ENCODE data around the gene KLK11.

KLK11 gene, protein sequence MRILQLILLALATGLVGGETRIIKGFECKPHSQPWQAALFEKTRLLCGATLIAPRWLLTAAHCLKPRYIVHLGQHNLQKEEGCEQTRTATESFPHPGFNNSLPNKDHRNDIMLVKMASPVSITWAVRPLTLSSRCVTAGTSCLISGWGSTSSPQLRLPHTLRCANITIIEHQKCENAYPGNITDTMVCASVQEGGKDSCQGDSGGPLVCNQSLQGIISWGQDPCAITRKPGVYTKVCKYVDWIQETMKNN

DNA sequence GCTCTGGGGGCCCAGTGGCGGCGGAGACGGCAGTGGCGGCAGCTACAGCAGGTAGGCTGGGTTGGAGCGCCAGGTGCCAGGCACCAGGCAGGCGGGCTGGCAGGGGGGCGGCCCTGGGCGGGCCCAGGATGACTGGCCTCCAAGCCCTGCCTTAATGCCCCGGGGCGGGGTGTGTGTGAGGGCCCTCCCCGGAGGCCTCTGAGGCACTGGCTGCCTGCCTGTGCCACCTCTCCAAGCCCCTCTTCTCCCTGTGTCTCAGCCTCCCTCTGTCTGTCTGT, at the start of gene KLK11:
Gene KLK11, minus strand, starts transcription at position 63 of the 278 bp plus-strand sequence. CDS start 985 bp downstream, outside the sequence.
- TF ChIP-seq, protein P1, sequence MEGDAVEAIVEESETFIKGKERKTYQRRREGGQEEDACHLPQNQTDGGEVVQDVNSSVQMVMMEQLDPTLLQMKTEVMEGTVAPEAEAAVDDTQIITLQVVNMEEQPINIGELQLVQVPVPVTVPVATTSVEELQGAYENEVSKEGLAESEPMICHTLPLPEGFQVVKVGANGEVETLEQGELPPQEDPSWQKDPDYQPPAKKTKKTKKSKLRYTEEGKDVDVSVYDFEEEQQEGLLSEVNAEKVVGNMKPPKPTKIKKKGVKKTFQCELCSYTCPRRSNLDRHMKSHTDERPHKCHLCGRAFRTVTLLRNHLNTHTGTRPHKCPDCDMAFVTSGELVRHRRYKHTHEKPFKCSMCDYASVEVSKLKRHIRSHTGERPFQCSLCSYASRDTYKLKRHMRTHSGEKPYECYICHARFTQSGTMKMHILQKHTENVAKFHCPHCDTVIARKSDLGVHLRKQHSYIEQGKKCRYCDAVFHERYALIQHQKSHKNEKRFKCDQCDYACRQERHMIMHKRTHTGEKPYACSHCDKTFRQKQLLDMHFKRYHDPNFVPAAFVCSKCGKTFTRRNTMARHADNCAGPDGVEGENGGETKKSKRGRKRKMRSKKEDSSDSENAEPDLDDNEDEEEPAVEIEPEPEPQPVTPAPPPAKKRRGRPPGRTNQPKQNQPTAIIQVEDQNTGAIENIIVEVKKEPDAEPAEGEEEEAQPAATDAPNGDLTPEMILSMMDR (IDR thresholded peaks at IDR 0.05; ENCODE audit: borderline replicate concordance, insufficient read depth, low read depth, low read length), result no peak
- H3K4me3 ChIP-seq (ENCODE audit: low read depth, low read length), result no peak within 1 kb of the TSS

GRCh38 chr19:51075998-51076397, 49.6 kb upstream of the KLK11 start:
- TF ChIP-seq, protein P1 (IDR thresholded peaks at IDR 0.05; ENCODE audit: borderline replicate concordance, insufficient read depth, low read depth, low read length), result no peak
- H3K4me3 ChIP-seq (ENCODE audit: low read depth, low read length), result no peak overlapping the region

DNA sequence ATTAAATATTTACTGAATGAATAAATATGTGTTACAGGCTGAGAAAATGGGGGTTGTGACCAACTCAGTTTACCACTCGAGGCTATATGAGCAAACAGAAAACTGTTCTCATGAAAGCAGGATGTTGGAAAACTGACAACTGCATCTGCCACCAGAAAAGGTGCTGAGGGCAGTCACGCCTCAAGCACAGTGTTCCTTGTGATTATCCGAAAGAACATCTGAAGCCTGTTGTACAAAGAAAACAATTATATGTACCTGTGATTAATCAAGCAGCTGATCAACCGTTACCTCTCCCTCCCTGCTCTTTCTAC, 44.6 kb upstream of the KLK11 start:
- TF ChIP-seq, protein P1 (IDR thresholded peaks at IDR 0.05; ENCODE audit: borderline replicate concordance, insufficient read depth, low read depth, low read length), result no peak

DNA sequence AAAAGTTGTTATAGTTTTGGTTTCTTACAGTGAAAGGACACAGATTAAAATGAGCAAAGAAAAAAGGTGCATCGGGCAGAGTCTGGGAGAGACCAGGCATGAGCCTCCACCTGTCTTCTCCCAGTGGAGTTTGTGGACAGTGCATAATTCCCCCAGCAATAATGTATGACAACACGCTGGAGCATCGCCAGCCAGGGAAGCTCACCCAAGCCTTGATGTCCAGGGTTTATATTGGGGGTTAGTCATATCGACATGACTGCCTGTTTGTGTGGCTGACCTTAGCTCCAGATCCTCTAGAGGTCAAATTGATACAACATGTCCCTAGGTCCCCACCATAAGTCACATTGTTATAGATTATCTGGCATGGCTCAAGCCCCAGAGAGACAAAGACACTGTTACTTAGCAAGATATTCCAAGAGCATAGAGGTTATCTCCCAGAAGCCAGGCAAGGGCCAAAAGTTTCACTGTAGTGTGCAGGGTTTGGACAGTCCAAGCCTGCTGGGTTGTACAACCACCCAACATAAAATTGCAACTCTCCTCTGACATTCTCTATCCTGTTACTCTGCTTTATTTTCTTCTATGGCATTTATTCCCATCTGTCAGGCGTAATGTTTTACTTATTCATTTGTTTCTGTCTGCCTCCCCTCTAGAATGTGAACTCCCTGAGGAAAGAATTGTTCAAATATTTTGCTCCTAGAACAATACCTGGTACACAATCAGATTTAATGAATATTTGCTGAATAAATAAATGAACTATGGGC, 44.1 kb upstream of the KLK11 start:
- no peak overlapping the region for H3K4me3 ChIP-seq (ENCODE audit: low read depth, low read length)
- TF ChIP-seq, protein P1 (IDR thresholded peaks at IDR 0.05; ENCODE audit: borderline replicate concordance, insufficient read depth, low read depth, low read length), result no peak

More for the DNA sequence above, 44.6 kb upstream of the KLK11 start:
- H3K4me3 ChIP-seq (ENCODE audit: low read depth, low read length), result no peak overlapping the region

- TF ChIP-seq, protein P1 (IDR thresholded peaks at IDR 0.05; ENCODE audit: borderline replicate concordance, insufficient read depth, low read depth, low read length), result no peak
- no peak overlapping the region for H3K4me3 ChIP-seq (ENCODE audit: low read depth, low read length)
Observed at GRCh38 chr19:51066393-51067186, 40.2 kb upstream of the KLK11 start.

DNA sequence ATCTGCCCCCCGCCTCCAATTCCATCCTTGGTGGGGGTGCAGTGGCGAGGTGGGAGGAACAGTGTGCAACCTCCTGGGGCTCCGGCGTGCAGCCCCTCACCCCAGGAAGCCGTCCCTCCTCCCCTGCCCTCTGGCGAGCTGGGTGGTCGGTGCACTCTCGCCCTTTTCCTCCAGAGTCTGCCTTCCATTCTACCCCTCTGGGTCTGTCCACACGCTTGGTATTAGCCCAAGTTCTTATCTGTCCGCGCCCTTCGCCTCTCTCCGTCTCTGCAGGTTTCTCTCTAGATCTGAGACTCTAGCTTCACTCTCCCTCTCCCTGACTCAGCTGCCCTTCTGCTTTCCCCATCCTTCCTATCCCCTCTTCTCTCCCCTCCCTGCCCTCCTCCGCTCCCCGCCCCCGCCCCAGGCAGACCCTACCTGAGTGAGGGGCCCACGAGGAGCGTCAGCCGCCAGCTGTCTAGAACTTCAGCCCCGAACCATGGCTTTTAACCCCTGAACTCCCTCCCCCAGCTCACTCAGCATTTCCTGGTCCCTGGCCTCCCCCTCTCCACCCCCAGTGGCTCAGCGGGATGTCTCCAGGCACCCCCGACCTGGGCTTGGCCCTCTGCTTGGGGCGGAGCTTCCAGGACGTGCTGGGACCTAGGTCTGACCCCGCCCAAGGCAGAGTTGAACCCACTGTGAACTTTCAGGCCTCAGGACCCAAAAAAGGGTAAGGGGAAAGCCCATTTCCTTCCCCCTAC, 39.0 kb upstream of the KLK11 start:
- H3K4me3 ChIP-seq (ENCODE audit: low read depth, low read length), result no peak overlapping the region
- TF ChIP-seq, protein P1 (IDR thresholded peaks at IDR 0.05; ENCODE audit: borderline replicate concordance, insufficient read depth, low read depth, low read length), result no peak
